ENCODE measurements around the gene LAMA4. TPM values are rescaled to one million over a fixed set of nuclear protein-coding genes. Genes with fewer than 3 reads are reported as not detected.

Gene LAMA4
- total RNA-seq, 1 experiment from 2014 or later = not detected

- H3K4me1 Mint-ChIP-seq (ENCODE audit: low read depth, unreplicated experiment) = no peaks in the 10 kb centered on the region
- intact Hi-C loops (cut with micrococcal nuclease; ENCODE audit: unreplicated experiment) = loop anchor here (10.0 kb wide), 1 partner anchor 77 kb away; no protein-coding TSS in a partner anchor
- CTCF ChIA-PET = no interaction called here
- no peak overlapping the region for H3K27ac Mint-ChIP-seq (ENCODE audit: unreplicated experiment)
- no peaks in the 10 kb centered on the region for H3K36me3 ChIP-seq (ENCODE audit: control insufficient read depth, insufficient read depth, low read length)
- POLR2A ChIA-PET = no interaction called here
- H3K36me3 Mint-ChIP-seq (ENCODE audit: insufficient read depth, unreplicated experiment) = no peaks in the 10 kb centered on the region
- H3K27me3 ChIP-seq (replicated peaks; ENCODE audit: control insufficient read depth, insufficient read depth, low read length) = no peaks in the 10 kb centered on the region
- H3K4me1 ChIP-seq = no peaks in the 10 kb centered on the region
- no peaks in the 10 kb centered on the region for H3K9me3 ChIP-seq
- no peak for DNase-seq
- H3K9me3 Mint-ChIP-seq (ENCODE audit: unreplicated experiment) = no peaks in the 10 kb centered on the region
- TF ChIP-seq CTCF (IDR thresholded peaks at IDR 0.05; ENCODE audit: insufficient read depth in 1 of 2, low read depth in 1 of 2, low read length in 1 of 2, severe bottlenecking in 1 of 2, unreplicated experiment in 1 of 2) = no peak
- peaks cover 7% of the 10 kb centered on the region for H3K27me3 Mint-ChIP-seq (ENCODE audit: insufficient read depth, unreplicated experiment)
- H3K4me3 ChIP-seq (ENCODE audit: low read depth, low read length) = no peak overlapping the region
- BruUV-seq (replicated peaks) = no TSS peak
- no peak overlapping the region for H3K4me3 Mint-ChIP-seq (ENCODE audit: unreplicated experiment)
Measured at GRCh38 chr6:112187736-112188135, 66.6 kb downstream of the LAMA4 start.

GRCh38 chr6:112184951-112185350 is 69.4 kb downstream of the LAMA4 start:
- H3K36me3 ChIP-seq (ENCODE audit: control insufficient read depth, insufficient read depth, low read length) = no peaks in the 10 kb centered on the region

GRCh38 chr6:112183271-112183671 is 71.1 kb downstream of the LAMA4 start:
- intact Hi-C loops (cut with micrococcal nuclease; ENCODE audit: unreplicated experiment) = loop anchor here (10.0 kb wide), 1 partner anchor 82 kb away; no protein-coding TSS in a partner anchor
- Histone ChIP-seq H3K9me3 (no peaks in the 10 kb centered on the region), H3K36me3 (ENCODE audit: control insufficient read depth, insufficient read depth, low read length) (no peaks in the 10 kb centered on the region), H3K4me1 (no peaks in the 10 kb centered on the region), H3K27me3 (replicated peaks; ENCODE audit: control insufficient read depth, insufficient read depth, low read length) (no peaks in the 10 kb centered on the region), H3K4me3 (ENCODE audit: low read depth, low read length) (no peak overlapping the region)
- TF ChIP-seq CTCF (IDR thresholded peaks at IDR 0.05; ENCODE audit: insufficient read depth in 1 of 2, low read depth in 1 of 2, low read length in 1 of 2, severe bottlenecking in 1 of 2, unreplicated experiment in 1 of 2) = no peak
- no TSS peak for BruUV-seq (replicated peaks)
- Mint-ChIP-seq H3K9me3 (ENCODE audit: unreplicated experiment) (no peaks in the 10 kb centered on the region), H3K27ac (ENCODE audit: unreplicated experiment) (no peak overlapping the region), H3K4me3 (ENCODE audit: unreplicated experiment) (no peak overlapping the region), H3K36me3 (ENCODE audit: insufficient read depth, unreplicated experiment) (no peaks in the 10 kb centered on the region), H3K27me3 (ENCODE audit: insufficient read depth, unreplicated experiment) (peaks cover 11% of the 10 kb centered on the region), H3K4me1 (ENCODE audit: low read depth, unreplicated experiment) (no peaks in the 10 kb centered on the region)
- no peak for DNase-seq
- ChIA-PET POLR2A (no interaction called here), CTCF (no interaction called here)

More at GRCh38 chr6:112184951-112185350, 69.4 kb downstream of the LAMA4 start:
- TF ChIP-seq CTCF (IDR thresholded peaks at IDR 0.05; ENCODE audit: insufficient read depth in 1 of 2, low read depth in 1 of 2, low read length in 1 of 2, severe bottlenecking in 1 of 2, unreplicated experiment in 1 of 2) = no peak
- H3K27me3 Mint-ChIP-seq (ENCODE audit: insufficient read depth, unreplicated experiment) = peaks cover 11% of the 10 kb centered on the region
- H3K4me1 Mint-ChIP-seq (ENCODE audit: low read depth, unreplicated experiment) = no peaks in the 10 kb centered on the region
- H3K27ac Mint-ChIP-seq (ENCODE audit: unreplicated experiment) = no peak overlapping the region
- Histone ChIP-seq H3K27me3 (replicated peaks; ENCODE audit: control insufficient read depth, insufficient read depth, low read length) (no peaks in the 10 kb centered on the region), H3K9me3 (no peaks in the 10 kb centered on the region), H3K4me3 (ENCODE audit: low read depth, low read length) (no peak overlapping the region), H3K4me1 (no peaks in the 10 kb centered on the region)
- BruUV-seq (replicated peaks) = no TSS peak
- ChIA-PET POLR2A (no interaction called here), CTCF (no interaction called here)
- H3K4me3 Mint-ChIP-seq (ENCODE audit: unreplicated experiment) = no peak overlapping the region
- H3K9me3 Mint-ChIP-seq (ENCODE audit: unreplicated experiment) = no peaks in the 10 kb centered on the region
- intact Hi-C loops (cut with micrococcal nuclease; ENCODE audit: unreplicated experiment) = loop anchor here (10.0 kb wide), 1 partner anchor 80 kb away; no protein-coding TSS in a partner anchor
- DNase-seq = no peak
- H3K36me3 Mint-ChIP-seq (ENCODE audit: insufficient read depth, unreplicated experiment) = no peaks in the 10 kb centered on the region

Measured in Caco-2 (cell line).